Gastrocnemius medialis (tissue), 4 donors: ENCODE data around the gene SIRT5.

ENCODE experiments used
- CTCF ChIP-seq, 5 experiments: fragments of 450-650 bp in 3 of 5; fragments of 200-600 bp in 2 of 5; sonication (generic) in 2 of 5; IDR thresholded peaks in 4 of 5; conservative IDR thresholded peaks in 1 of 5; 1 replicate in 4 of 5; 2 replicates in 1 of 5; pipeline ENCODE4 v1.5.1; 2016 to 2019; ENCODE audit warnings: antibody characterized with exemption in 5 of 5, mild to moderate bottlenecking in 3 of 5, moderate library complexity in 3 of 5
- POLR2A ChIP-seq, 2 donors: fragments of 450-650 bp; IDR thresholded peaks; one replicate each; pipeline ENCODE4 v1.6.1; 2017; ENCODE audit warnings: antibody characterized with exemption in 2 of 2, mild to moderate bottlenecking in 2 of 2, moderate library complexity in 2 of 2

DNA sequence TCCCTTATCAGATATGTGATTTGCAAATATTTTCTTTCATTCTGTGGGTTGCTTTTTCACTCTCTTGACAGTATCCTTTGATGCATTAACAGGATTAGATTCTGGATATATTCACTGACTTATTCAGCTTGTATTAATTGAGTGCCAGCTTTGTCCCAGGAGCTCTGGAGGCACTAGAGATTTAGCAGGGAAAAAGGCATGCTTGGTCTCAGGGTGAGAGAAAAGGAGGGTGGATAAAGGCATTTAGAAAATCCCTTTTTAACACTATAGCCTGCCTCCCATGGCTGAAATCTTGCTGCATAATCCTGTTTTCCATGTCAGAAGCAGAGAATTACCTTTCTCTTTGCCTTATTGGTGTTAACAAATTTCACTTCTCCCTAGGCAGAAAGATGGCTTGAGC lies 28.5 kb upstream of the SIRT5 start:
- TF ChIP-seq POLR2A (IDR thresholded peaks at IDR 0.05) (no peak), CTCF (IDR thresholded peaks at IDR 0.05 in 4 of 5, conservative IDR thresholded peaks at IDR 0.05 in 1 of 5) (no peak)
